HEK293 (cell line): Measurements from ENCODE around the gene OSCP1.

Experiments used
- CTCF ChIA-PET: fragments of 350-600 bp; formaldehyde crosslinking; extraction: SDS; loops from one replicate; lab custom pipeline; 2021; ENCODE audit warnings: antibody characterized with exemption; lab: Yijun Ruan, JAX
- POLR2A ChIA-PET: fragments of 300-600 bp; formaldehyde crosslinking; extraction: SDS; loops from one replicate; lab custom pipeline; 2020; ENCODE audit warnings: antibody characterized with exemption, inconsistent platforms; lab: Yijun Ruan, JAX
- H3K27ac ChIP-seq: fragments of 200-500 bp; sonication (Bioruptor generic); 2 replicates; pipeline ENCODE4 v1.5.1; 2014; ENCODE audit warnings: low read depth, low read length, control low read depth, inconsistent platforms; ENCODE audit errors: extremely low read depth
- H3K36me3 ChIP-seq, 2 experiments: fragments of 200-500 bp in 1 of 2; sonication (Bioruptor generic) in 1 of 2; 1 replicate in 1 of 2; 2 replicates in 1 of 2; pipeline ENCODE4 v1.5.1; 2014 to 2017; ENCODE audit warnings: inconsistent platforms in 2 of 2, low read length in 2 of 2; ENCODE audit not compliant: control insufficient read depth in 2 of 2, insufficient read depth in 1 of 2
- H3K4me1 ChIP-seq: fragments of 200-500 bp; sonication (Bioruptor generic); 2 replicates; pipeline ENCODE4 v1.5.1; 2014; ENCODE audit warnings: mild to moderate bottlenecking, low read length, inconsistent platforms; ENCODE audit not compliant: control insufficient read depth, insufficient read depth
- H3K4me3 ChIP-seq: 2 replicates; pipeline ENCODE4 v1.5.1; 2011; ENCODE audit warnings: low read depth, mild to moderate bottlenecking, control low read depth, low read length, moderate library complexity
- H3K9me3 ChIP-seq: fragments of 200-500 bp; sonication (Bioruptor generic); 2 replicates; pipeline ENCODE4 v1.5.1; 2014; ENCODE audit warnings: low read depth, low read length, inconsistent platforms; ENCODE audit not compliant: control insufficient read depth, insufficient read depth
- BCL11A ChIP-seq: fragments of 450-650 bp; formaldehyde crosslinking; IDR thresholded peaks from 2 replicates; pipeline ENCODE4 v1.5.1; 2016; ENCODE audit warnings: low read depth, missing biosample characterization, missing genetic modification characterization
- KLF1 ChIP-seq: fragments of 450-650 bp; formaldehyde crosslinking; IDR thresholded peaks from 2 replicates; pipeline ENCODE4 v1.5.1; 2016; ENCODE audit warnings: missing biosample characterization, missing genetic modification characterization
- ZBTB26 ChIP-seq: fragments of 450-650 bp; formaldehyde crosslinking; optimal IDR thresholded peaks from 2 replicates; pipeline ENCODE3; 2016; ENCODE audit warnings: missing biosample characterization, mild to moderate bottlenecking, missing genetic modification characterization
- ZNF132 ChIP-seq: fragments of 450-650 bp; formaldehyde crosslinking; IDR thresholded peaks from 2 replicates; pipeline ENCODE4 v1.5.1; 2017; ENCODE audit warnings: missing biosample characterization, missing genetic modification characterization, borderline replicate concordance
- ZNF157 ChIP-seq: fragments of 450-650 bp; formaldehyde crosslinking; IDR thresholded peaks from 2 replicates; pipeline ENCODE4 v1.5.1; 2016; ENCODE audit warnings: missing biosample characterization, missing genetic modification characterization
- ZNF239 ChIP-seq: fragments of 450-650 bp; formaldehyde crosslinking; IDR thresholded peaks from 2 replicates; pipeline ENCODE4 v1.5.1; 2016; ENCODE audit warnings: missing biosample characterization, missing genetic modification characterization
- ZNF280C ChIP-seq: fragments of 450-650 bp; formaldehyde crosslinking; IDR thresholded peaks from 2 replicates; pipeline ENCODE4 v1.5.1; 2016; ENCODE audit warnings: missing biosample characterization, missing genetic modification characterization
- ZNF394 ChIP-seq: fragments of 450-650 bp; formaldehyde crosslinking; IDR thresholded peaks from 2 replicates; pipeline ENCODE4 v1.5.1; 2016; ENCODE audit warnings: missing biosample characterization, missing genetic modification characterization, mild to moderate bottlenecking, moderate library complexity, borderline replicate concordance
- ZNF473 ChIP-seq: fragments of 450-650 bp; formaldehyde crosslinking; IDR thresholded peaks from 2 replicates; pipeline ENCODE4 v1.5.1; 2017; ENCODE audit warnings: missing biosample characterization, missing genetic modification characterization
- ZNF48 ChIP-seq: fragments of 450-650 bp; formaldehyde crosslinking; IDR thresholded peaks from 2 replicates; pipeline ENCODE4 v1.5.1; 2016; ENCODE audit warnings: missing biosample characterization, missing genetic modification characterization
- ZNF518A ChIP-seq: fragments of 450-650 bp; formaldehyde crosslinking; conservative IDR thresholded peaks from 2 replicates; pipeline ENCODE4 v1.5.1; 2016; ENCODE audit warnings: low read depth, missing biosample characterization, missing genetic modification characterization
- ZNF549 ChIP-seq: fragments of 450-650 bp; IDR thresholded peaks from 2 replicates; pipeline ENCODE4 v1.5.1; 2018; ENCODE audit warnings: missing biosample characterization, missing genetic modification characterization, mild to moderate bottlenecking, inconsistent platforms, moderate library complexity
- ZNF558 ChIP-seq: fragments of 450-650 bp; formaldehyde crosslinking; IDR thresholded peaks from 2 replicates; pipeline ENCODE4 v1.5.1; 2016; ENCODE audit warnings: missing biosample characterization, missing genetic modification characterization
- ZNF571 ChIP-seq: fragments of 450-650 bp; formaldehyde crosslinking; IDR thresholded peaks from 2 replicates; pipeline ENCODE4 v1.5.0; 2017; ENCODE audit warnings: missing biosample characterization, missing genetic modification characterization
- ZNF624 ChIP-seq: fragments of 450-650 bp; formaldehyde crosslinking; IDR thresholded peaks from 2 replicates; pipeline ENCODE4 v1.5.1; 2017; ENCODE audit warnings: missing biosample characterization, missing genetic modification characterization
- ZNF654 ChIP-seq: fragments of 450-650 bp; formaldehyde crosslinking; IDR thresholded peaks from 2 replicates; pipeline ENCODE4 v1.5.1; 2016; ENCODE audit warnings: low read depth, missing biosample characterization, missing genetic modification characterization
- ZNF777 ChIP-seq: fragments of 450-650 bp; formaldehyde crosslinking; IDR thresholded peaks from 2 replicates; pipeline ENCODE4 v1.5.1; 2017; ENCODE audit warnings: missing biosample characterization, missing genetic modification characterization, borderline replicate concordance

OSCP1 gene

GRCh38 chr1:36414384-36414783 lies 35.9 kb downstream of the OSCP1 start (continued):
- no peak for TF ChIP-seq ZNF518A (tag by site-specific recombination)
- no peak for TF ChIP-seq ZNF280C (tag by site-specific recombination)
- no peak for TF ChIP-seq ZNF473 (tag by site-specific recombination)
- TF ChIP-seq ZNF239 (tag by site-specific recombination), result no peak
- no peak for TF ChIP-seq ZBTB26 (tag by site-specific recombination)
- TF ChIP-seq ZNF571, result no peak
- no peak for TF ChIP-seq BCL11A
- no peak for TF ChIP-seq ZNF48 (tag by site-specific recombination)
- no peak for TF ChIP-seq ZNF558 (tag by site-specific recombination)
- TF ChIP-seq, all 188 proteins: peak for 0

GRCh38 chr1:36411674-36412648 lies 38.3 kb downstream of the OSCP1 start:
- H3K4me3 ChIP-seq, result no peak overlapping the region
- H3K27ac ChIP-seq, result no peak overlapping the region
- H3K9me3 ChIP-seq, result no peaks in the 10 kb centered on the region
- H3K4me1 ChIP-seq, result no peaks in the 10 kb centered on the region
- ChIA-PET CTCF (interaction anchor here (0.5 to 1.2 kb wide), 3 partner anchors 8 to 751 kb away, joined by 3 to 6 read pairs (median 5); no protein-coding TSS in a partner anchor), POLR2A (interaction anchor here (0.6 to 1.9 kb wide), 3 partner anchors 15 to 523 kb away, joined by 4 to 15 read pairs (median 6); partner anchors contain the start of gene LSM10)
- H3K36me3 ChIP-seq, result no peaks in the 10 kb centered on the region
- TF ChIP-seq ZNF777 (tag by site-specific recombination), result no peak
- TF ChIP-seq ZNF549 (tag by site-specific recombination), result no peak
- TF ChIP-seq ZNF132 (tag by site-specific recombination), result no peak
- no peak for TF ChIP-seq ZNF624
- TF ChIP-seq ZNF654 (tag by site-specific recombination), result no peak
- peak; percentile 26; the same call in 1 of the 2 replicates for TF ChIP-seq KLF1 (tag by site-specific recombination)
- no peak for TF ChIP-seq ZNF518A (tag by site-specific recombination)
- TF ChIP-seq ZNF394 (tag by site-specific recombination), result peak; percentile 58; the same call in 1 of the 2 replicates
- no peak for TF ChIP-seq ZNF157 (tag by site-specific recombination)
